MV-4-11 (cell line): ENCODE data around the gene GPATCH8.
A peak's percentile ranks its signal among the peaks of the same experiment; 100 is the strongest.
"Not testable (repeated sequence)": the region's sequence is repeated elsewhere in the genome, so short reads cannot be mapped to it uniquely, and the experiment has no call there.

ENCODE experiments used
- DNase-seq: peaks from one replicate; lab custom pipeline; 2025; lab: John Stamatoyannopoulos, UW

GPATCH8 gene

GRCh38 chr17:44527102-44527501 is 23.9 kb upstream of the GPATCH8 start:
- no peak for DNase-seq

- no peak for DNase-seq
Measured at GRCh38 chr17:44523672-44523972, 20.4 kb upstream of the GPATCH8 start.

GRCh38 chr17:44522883-44523671 is 19.9 kb upstream of the GPATCH8 start:
- peak; percentile 74 for DNase-seq

GRCh38 chr17:44518032-44518431 is 14.8 kb upstream of the GPATCH8 start:
- no peak for DNase-seq

- DNase-seq, result peak; percentile 11
Measured at GRCh38 chr17:44511241-44512134, 8.3 kb upstream of the GPATCH8 start.

- DNase-seq, result not testable (repeated sequence)
Measured at GRCh38 chr17:44506939-44507604, 3.9 kb upstream of the GPATCH8 start.

GRCh38 chr17:44502598-44503146 is 534 bp downstream of the GPATCH8 start:
- no peak for DNase-seq

- DNase-seq, result no peak
Measured at GRCh38 chr17:44501866-44502375, 1.3 kb downstream of the GPATCH8 start.

- no peak for DNase-seq
Measured at GRCh38 chr17:44499722-44500121, 3.5 kb downstream of the GPATCH8 start.

- no peak for DNase-seq
Measured at GRCh38 chr17:44496815-44497214, 6.4 kb downstream of the GPATCH8 start.

- DNase-seq, result no peak
Measured at GRCh38 chr17:44493339-44493738, 9.9 kb downstream of the GPATCH8 start.

GRCh38 chr17:44492706-44493272 is 10.4 kb downstream of the GPATCH8 start:
- DNase-seq, result no peak

GRCh38 chr17:44489581-44489980 is 13.6 kb downstream of the GPATCH8 start:
- peak; percentile 9 for DNase-seq

GRCh38 chr17:44487170-44487569 is 16.0 kb downstream of the GPATCH8 start:
- no peak for DNase-seq

GRCh38 chr17:44473367-44473766 is 29.8 kb downstream of the GPATCH8 start:
- DNase-seq, result no peak

- no peak for DNase-seq
Measured at GRCh38 chr17:44469676-44470075, 33.5 kb downstream of the GPATCH8 start.

GRCh38 chr17:44467108-44467507 is 36.1 kb downstream of the GPATCH8 start:
- DNase-seq, result no peak

- no peak for DNase-seq
Measured at GRCh38 chr17:44466339-44466738, 36.9 kb downstream of the GPATCH8 start.

GRCh38 chr17:44465897-44466296 is 37.3 kb downstream of the GPATCH8 start:
- DNase-seq, result no peak

- no peak for DNase-seq
Measured at GRCh38 chr17:44465276-44465675, 37.9 kb downstream of the GPATCH8 start.

- DNase-seq, result no peak
Measured at GRCh38 chr17:44464037-44464436, 39.2 kb downstream of the GPATCH8 start.

GRCh38 chr17:44451832-44452231 is 51.4 kb downstream of the GPATCH8 start:
- no peak for DNase-seq
